Astrocyte of the cerebellum (primary cell): ENCODE data around the gene PTGES3.

Experiments
- DNase-seq: peaks from one replicate; pipeline ENCODE4 v3.0.0-alpha.2; 2011; ENCODE audit warnings: low read depth
- H3K4me3 ChIP-seq: 2 replicates; pipeline ENCODE4 v1.5.1; 2011; ENCODE audit warnings: mild to moderate bottlenecking, low read depth, low read length, moderate library complexity
- in situ Hi-C: cut with HindIII; loops from 2 replicates; pipeline ENCODE4 v1.10.0; 2017; ENCODE audit warnings: low sequenced_read_pairs
- TF ChIP-seq, protein P1 (sequence below): IDR thresholded peaks from 2 replicates; pipeline ENCODE4 v1.5.1; 2012; ENCODE audit warnings: low read length, low read depth, moderate library complexity, mild to moderate bottlenecking; ENCODE audit errors: missing control alignments

The PTGES3 gene

GRCh38 chr12:56688846-56689109 lies 694 bp upstream of the PTGES3 start:
- DNase-seq, result no peak
- H3K4me3 ChIP-seq, result peak overlapping the region; percentile 99
- in situ Hi-C loops, result no loop called here
- TF ChIP-seq, protein P1, sequence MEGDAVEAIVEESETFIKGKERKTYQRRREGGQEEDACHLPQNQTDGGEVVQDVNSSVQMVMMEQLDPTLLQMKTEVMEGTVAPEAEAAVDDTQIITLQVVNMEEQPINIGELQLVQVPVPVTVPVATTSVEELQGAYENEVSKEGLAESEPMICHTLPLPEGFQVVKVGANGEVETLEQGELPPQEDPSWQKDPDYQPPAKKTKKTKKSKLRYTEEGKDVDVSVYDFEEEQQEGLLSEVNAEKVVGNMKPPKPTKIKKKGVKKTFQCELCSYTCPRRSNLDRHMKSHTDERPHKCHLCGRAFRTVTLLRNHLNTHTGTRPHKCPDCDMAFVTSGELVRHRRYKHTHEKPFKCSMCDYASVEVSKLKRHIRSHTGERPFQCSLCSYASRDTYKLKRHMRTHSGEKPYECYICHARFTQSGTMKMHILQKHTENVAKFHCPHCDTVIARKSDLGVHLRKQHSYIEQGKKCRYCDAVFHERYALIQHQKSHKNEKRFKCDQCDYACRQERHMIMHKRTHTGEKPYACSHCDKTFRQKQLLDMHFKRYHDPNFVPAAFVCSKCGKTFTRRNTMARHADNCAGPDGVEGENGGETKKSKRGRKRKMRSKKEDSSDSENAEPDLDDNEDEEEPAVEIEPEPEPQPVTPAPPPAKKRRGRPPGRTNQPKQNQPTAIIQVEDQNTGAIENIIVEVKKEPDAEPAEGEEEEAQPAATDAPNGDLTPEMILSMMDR, result no peak

DNA sequence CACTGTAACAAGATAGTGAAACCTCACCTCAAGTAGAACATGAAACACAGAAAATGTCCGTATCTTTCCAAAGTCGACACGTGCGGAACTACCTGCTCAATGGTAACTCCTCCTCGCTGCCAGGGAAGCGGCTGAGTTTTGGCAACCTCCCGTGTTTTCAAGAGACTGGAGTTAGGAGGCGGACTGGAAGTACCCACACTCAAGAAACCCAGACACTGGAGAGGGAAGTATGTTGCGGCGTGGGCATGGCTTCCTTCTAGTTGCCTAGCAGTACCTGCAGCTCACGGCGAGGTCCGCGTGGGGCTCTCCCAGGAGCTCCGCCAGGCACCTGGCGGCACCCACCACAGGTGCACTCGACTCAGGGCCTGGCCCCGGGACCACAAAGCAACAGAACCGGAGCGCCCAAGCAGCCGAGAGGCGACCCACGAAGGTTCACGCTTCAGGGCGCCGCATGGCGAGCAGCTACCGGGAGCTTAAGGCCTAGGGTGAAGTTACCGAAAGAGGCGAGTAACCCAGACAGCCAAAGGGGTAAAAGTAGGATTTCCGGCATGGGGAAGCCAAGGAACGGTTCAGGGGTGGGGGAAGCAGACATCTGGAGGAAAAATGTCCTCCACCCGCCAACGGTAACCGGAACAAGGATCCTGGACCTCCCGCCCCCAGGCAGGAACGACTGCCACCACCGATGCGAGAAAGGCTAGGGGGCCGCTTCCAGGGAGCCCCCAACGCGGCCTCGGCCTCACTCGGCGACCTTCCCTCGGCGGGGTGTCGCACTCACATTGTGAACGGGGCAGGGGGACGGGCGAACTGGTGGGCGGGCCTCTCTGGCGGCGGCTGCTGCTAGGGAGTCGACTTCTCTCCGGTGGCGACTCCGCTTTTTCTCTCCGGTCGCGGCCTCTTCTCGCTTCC lies 608 bp downstream of the PTGES3 start:
- peak overlapping the region; percentile 99 for H3K4me3 ChIP-seq
- TF ChIP-seq, protein P1, result no peak
- in situ Hi-C loops, result no loop called here
- DNase-seq, result no peak

- no peak for DNase-seq
- peak overlapping the region; percentile 26 for H3K4me3 ChIP-seq
- TF ChIP-seq, protein P1, result no peak
- in situ Hi-C loops, result no loop called here
These were observed 3.2 kb downstream of the PTGES3 start for GRCh38 chr12:56684745-56685359.

DNA sequence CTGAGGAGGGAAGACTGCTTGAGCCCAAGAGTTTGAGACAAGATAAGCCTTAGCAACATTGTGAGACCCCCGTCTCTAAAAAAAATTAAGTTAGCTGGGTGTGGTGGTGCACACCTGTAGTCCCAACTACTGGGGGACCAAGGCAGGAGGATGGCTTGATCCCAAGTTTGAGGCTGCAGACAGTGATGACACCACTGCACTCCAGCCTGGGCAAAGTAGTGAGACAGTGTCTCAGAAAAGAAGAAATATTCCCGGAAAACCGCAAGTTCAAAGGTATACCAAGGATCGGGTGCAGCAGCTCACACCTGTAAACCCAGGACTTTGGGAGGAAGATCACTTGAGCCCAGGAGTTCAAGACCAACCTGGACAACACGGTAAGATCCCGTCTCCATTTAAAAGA lies 5.8 kb downstream of the PTGES3 start:
- H3K4me3 ChIP-seq, result no peak overlapping the region
- DNase-seq, result no peak
- TF ChIP-seq, protein P1, result no peak
- in situ Hi-C loops, result no loop called here

- H3K4me3 ChIP-seq, result no peak overlapping the region
- in situ Hi-C loops, result no loop called here
- TF ChIP-seq, protein P1, result no peak
- no peak for DNase-seq
These were observed 8.1 kb downstream of the PTGES3 start for GRCh38 chr12:56679883-56680575.

GRCh38 chr12:56678852-56679251 lies 9.2 kb downstream of the PTGES3 start:
- H3K4me3 ChIP-seq, result no peak overlapping the region
- in situ Hi-C loops, result no loop called here
- DNase-seq, result no peak
- TF ChIP-seq, protein P1, result no peak
